ENCODE measurements around the gene ABCG1. TPM values are rescaled to one million over a fixed set of nuclear protein-coding genes. Genes with fewer than 3 reads are reported as not detected.

The ABCG1 gene
- total RNA-seq, 2 experiments from 2014 or later: 9.8 to 11.1 TPM

DNA sequence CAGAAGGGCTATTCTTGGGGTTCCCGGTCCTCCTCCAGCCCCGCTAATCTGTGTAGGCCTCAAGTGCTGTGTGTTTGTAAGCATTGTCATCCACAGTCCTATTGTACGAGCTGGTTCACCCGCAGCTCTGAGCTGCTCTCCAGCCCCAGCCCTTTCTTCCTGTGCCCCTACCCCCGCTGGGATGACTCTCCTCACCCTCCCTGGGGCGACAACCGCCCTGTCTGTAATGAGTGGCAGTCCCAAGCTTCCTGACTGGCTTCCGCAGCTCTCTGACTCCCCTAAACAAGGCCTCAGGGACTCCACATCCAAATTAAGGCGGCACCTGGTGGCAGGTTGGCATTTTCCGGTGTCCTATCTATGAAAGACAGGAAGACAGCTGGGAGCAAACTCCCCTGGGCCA, 50.4 kb downstream of the ABCG1 start:
- H3K4me3 Mint-ChIP-seq: no peak overlapping the region

DNA sequence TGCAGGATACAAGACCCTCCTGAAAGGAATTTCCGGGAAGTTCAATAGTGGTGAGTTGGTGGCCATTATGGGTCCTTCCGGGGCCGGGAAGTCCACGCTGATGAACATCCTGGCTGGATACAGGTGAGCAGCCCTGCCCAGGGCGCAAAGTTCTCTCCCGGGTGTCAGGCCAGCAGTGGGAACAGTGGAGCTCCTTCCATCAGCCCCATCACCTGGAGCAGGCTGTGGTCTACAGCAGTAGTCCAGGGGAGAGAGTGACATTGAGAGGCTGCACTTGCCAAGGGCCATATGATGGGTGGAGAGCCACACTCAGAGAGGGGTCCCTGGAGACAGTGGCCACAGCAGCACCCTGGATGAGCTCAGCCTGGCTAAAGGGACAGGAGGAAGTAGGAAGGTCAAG, 52.1 kb downstream of the ABCG1 start:
- Mint-ChIP-seq H3K27me3 (no peaks in the 10 kb centered on the region), H3K27ac (no peak overlapping the region), H3K36me3 (peaks cover 4% of the 10 kb centered on the region), H3K9me3 (no peaks in the 10 kb centered on the region), H3K4me3 (no peak overlapping the region), H3K4me1 (peaks cover 28% of the 10 kb centered on the region)
- no peak for DNase-seq

More for the DNA sequence above, 50.4 kb downstream of the ABCG1 start:
- Mint-ChIP-seq H3K4me1 (peaks cover 30% of the 10 kb centered on the region), H3K9me3 (no peaks in the 10 kb centered on the region), H3K27ac (peak overlapping the region; percentile 87), H3K36me3 (peaks cover 2% of the 10 kb centered on the region), H3K27me3 (no peaks in the 10 kb centered on the region)
- DNase-seq: no peak

DNA sequence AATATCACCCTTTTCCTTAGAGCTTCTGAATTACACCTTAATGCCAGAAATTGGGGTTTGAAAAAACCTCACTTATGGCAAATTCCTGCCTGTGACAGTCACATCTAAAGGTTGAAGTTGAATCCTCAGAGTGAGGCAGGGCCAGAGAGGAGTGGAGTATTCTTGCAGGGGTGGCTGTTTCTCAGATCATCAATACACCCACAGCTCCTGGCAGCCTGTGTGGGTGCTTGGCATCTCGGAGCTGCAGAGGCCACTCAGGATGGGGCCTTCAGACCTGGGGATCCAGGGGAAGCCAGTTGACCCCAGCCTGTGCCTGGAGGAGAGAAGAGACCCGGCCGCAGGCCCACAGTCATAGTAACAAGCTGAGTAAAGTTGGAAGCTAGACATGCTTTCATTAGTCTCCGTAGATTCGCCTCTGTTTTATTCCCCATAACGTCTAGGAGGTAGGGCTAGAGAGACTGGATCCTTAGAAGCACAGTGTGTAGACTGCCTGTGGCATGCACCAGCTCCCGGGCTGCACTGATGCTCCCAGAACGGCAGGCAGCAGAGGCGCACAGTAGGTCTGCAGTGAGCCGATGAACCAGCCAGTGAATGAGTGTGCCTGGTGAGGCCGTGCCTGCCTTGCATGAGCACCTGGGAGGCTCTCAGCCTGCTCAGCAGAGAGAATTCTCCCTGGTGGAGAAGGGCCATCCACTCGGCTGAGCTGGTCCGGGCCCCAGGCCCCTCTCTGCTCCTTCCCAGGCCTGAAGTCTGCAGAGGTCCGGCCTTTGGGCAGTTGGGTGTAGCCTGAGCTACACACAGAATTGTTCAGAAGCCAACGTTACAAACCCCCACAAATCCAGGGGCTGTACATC, 53.4 kb downstream of the ABCG1 start:
- Mint-ChIP-seq H3K9me3 (no peaks in the 10 kb centered on the region), H3K36me3 (peaks cover 2% of the 10 kb centered on the region), H3K4me1 (peaks cover 18% of the 10 kb centered on the region), H3K4me3 (no peak overlapping the region), H3K27me3 (no peaks in the 10 kb centered on the region), H3K27ac (no peak overlapping the region)
- DNase-seq: no peak

DNA sequence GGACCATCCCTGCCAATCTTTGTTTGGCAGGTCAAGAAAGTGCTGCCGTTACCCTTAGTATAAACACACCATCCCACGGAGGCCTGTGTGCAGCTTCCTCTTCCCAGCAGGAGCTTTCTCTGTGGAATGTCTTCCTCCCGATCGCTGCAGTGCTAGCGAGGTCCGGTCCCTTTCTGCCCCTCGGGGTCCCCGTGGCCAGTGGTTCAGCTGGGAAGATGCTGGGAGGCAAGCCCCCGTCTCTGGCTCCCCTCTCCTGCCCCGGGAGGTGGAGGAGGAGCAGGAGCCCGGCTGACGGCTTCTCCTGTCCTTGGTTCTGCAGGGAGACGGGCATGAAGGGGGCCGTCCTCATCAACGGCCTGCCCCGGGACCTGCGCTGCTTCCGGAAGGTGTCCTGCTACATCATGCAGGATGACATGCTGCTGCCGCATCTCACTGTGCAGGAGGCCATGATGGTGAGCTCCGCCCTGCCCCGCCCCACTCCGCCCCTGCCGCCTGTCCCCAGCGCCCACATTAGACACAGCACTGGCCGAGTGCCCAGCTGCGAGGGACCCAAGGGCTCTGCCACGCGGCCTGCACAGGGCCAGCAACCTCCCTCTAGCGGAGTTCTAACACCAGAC, 54.2 kb downstream of the ABCG1 start:
- Mint-ChIP-seq H3K27me3 (no peaks in the 10 kb centered on the region), H3K36me3 (peaks cover 2% of the 10 kb centered on the region), H3K9me3 (no peaks in the 10 kb centered on the region), H3K4me3 (no peak overlapping the region), H3K4me1 (peaks cover 14% of the 10 kb centered on the region), H3K27ac (no peak overlapping the region)
- no peak for DNase-seq

DNA sequence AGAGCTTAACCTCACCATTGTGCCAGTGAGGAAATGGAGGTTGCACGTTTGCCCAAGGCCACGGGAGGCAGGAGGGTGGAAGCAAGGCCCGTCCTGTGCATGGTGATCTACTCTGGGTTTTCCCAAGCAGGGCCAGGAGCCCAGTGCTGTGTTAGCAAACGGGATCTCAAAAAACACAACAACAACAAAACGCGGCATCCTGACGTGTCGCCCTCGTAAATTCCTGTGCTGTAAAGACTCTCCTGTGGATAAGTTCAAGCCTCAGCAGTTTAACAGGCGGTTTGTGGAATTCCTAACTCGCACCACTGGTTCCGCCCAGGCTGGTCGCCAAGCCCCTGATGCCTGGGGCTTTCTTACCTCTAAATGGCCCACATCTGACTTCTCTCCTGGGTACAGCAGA, 57.1 kb downstream of the ABCG1 start:
- H3K27ac Mint-ChIP-seq: no peak overlapping the region
- H3K27me3 Mint-ChIP-seq: no peaks in the 10 kb centered on the region
- H3K4me3 Mint-ChIP-seq: no peak overlapping the region
- H3K36me3 Mint-ChIP-seq: peaks cover 2% of the 10 kb centered on the region
- no peaks in the 10 kb centered on the region for H3K9me3 Mint-ChIP-seq
- DNase-seq: no peak
- no peaks in the 10 kb centered on the region for H3K4me1 Mint-ChIP-seq

DNA sequence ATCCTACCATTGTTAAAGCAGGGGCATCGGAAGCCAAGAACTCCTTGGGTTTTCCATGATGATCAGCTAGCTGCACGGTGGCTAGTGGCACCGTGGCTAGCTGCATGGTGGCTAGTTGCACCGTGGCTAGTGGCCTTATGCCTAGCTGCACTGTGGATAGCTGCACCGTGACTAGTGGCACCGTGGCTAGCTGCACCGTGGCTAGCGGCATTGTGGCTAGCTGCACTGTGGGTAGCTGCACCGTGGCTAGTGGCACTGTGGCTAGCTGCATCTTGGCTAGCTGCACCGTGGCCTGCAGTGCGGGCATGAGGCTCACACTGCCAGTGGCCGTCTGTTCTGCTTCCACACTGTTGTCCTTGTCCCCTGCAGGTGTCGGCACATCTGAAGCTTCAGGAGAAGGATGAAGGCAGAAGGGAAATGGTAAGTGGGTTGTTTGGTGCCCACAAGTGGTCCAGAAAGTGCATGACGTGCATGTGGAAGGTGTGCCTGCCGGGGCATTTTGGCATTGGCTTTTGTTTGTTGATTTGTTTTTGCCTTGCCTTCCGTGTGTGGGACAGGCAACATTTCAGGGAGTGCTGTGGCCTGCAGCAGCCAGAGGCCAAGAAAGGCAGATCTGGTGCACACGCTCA, 57.7 kb downstream of the ABCG1 start:
- Mint-ChIP-seq H3K27me3 (no peaks in the 10 kb centered on the region), H3K4me3 (no peak overlapping the region), H3K36me3 (peaks cover 2% of the 10 kb centered on the region), H3K9me3 (no peaks in the 10 kb centered on the region), H3K4me1 (no peaks in the 10 kb centered on the region), H3K27ac (no peak overlapping the region)
- DNase-seq: no peak

DNA sequence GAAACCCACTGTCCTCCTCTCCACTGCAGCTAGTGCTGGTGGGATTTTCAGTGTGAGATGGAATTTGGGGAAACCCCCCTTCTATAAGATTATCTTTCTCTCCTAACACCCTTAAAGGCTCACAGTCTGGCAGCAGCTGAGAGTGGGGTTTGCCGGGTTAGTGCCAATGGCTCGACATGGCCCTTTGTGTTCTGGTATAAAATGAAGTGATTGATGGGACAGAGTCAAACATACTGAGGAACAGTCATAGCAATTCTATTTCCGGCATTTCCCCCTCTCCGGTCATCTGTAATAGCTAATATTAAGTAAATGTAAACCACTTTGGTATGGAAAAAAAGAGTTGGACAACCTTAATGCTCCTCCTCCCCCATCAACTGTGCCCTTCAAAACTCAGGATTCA, 58.7 kb downstream of the ABCG1 start:
- H3K9me3 Mint-ChIP-seq: no peaks in the 10 kb centered on the region
- H3K36me3 Mint-ChIP-seq: peaks cover 2% of the 10 kb centered on the region
- H3K27ac Mint-ChIP-seq: no peak overlapping the region
- no peaks in the 10 kb centered on the region for H3K4me1 Mint-ChIP-seq
- no peak for DNase-seq
- H3K27me3 Mint-ChIP-seq: no peaks in the 10 kb centered on the region
- no peak overlapping the region for H3K4me3 Mint-ChIP-seq

DNA sequence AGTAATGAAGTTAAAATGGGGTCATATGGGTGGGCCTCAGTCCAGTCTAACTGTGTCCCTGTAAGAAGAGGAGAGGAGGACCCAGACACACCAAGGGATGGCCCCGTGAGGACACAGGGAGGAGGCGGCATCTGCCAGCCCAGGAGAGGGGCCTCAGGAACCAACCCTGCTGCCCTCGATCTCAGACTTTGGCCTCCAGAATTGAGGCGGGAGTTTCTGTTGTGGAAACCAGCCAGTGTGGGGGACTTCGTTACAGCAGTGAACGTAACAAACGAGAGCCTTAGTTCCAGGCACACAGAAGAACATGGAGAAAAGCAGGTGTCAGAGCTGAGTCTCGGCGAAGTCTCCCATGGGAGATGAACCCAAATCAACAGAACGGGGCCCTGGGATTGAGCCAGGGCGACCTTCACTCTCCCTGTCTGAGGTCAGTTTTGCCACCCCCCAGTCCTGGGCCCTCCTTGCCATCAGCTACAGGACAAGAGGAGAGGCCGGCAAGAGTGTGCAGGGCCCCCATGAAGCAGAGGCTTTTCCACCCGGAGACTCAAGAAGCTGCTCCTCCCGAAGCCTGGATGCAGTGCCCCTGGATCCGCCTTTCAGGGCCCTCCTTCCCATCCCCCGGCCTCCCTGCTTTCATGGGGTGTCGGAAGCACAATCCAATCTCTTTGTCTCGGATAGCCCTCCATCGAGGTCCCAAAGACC, 59.7 kb downstream of the ABCG1 start:
- H3K36me3 Mint-ChIP-seq: peaks cover 2% of the 10 kb centered on the region
- no peaks in the 10 kb centered on the region for H3K4me1 Mint-ChIP-seq

DNA sequence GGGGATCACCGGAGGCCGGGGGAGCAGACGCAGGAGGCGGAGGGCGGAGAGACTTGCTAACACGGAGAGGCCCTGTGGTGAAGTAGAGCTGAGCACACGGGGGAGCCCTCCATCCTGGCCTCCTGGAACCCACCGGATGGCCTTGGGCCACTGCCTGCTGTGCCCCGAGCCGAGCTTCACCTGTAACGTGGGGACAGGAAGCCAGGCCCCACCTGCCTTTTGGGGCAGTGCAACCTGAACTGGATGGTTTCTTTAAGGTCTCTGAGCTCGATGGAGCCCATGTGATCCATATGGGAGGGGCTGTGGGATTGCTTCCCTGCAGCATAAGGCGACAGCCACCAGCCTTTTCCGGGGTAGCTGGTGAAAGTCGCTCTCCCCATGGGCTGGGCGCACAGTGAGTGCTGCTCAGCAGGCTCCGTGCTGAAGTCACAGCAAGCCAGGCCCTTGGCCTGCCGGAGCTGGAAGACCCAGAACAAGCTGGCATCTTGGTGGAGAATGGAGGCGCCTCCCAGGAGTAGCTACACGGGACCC, 60.5 kb downstream of the ABCG1 start:
- DNase-seq: no peak
- peaks cover 2% of the 10 kb centered on the region for H3K36me3 Mint-ChIP-seq
- H3K4me3 Mint-ChIP-seq: no peak overlapping the region
- no peak overlapping the region for H3K27ac Mint-ChIP-seq
- no peaks in the 10 kb centered on the region for H3K4me1 Mint-ChIP-seq
- no peaks in the 10 kb centered on the region for H3K27me3 Mint-ChIP-seq
- no peaks in the 10 kb centered on the region for H3K9me3 Mint-ChIP-seq

More for the DNA sequence above, 59.7 kb downstream of the ABCG1 start:
- H3K27me3 Mint-ChIP-seq: no peaks in the 10 kb centered on the region
- H3K9me3 Mint-ChIP-seq: no peaks in the 10 kb centered on the region
- H3K4me3 Mint-ChIP-seq: no peak overlapping the region
- H3K27ac Mint-ChIP-seq: no peak overlapping the region
- DNase-seq: no peak

DNA sequence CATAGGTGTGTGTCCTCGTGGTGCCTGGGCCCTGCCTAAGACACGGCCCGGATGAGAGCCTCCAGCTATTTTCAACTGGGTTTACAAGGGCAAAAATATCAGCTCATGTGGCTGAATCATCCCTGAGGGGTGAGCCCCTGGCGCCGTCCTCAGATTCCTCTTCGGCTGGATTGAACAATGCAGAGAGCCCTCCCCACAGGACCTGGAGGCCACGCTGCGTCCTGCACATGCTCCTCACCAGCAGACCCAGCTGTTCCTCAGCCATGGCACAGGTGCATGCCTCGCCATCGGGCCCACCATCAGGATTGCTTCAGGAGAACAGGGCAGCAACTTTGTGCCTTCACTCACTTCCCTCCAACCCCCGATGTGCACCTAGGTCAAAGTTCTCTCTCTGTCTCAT, 60.9 kb downstream of the ABCG1 start:
- Mint-ChIP-seq H3K4me3 (no peak overlapping the region), H3K4me1 (no peaks in the 10 kb centered on the region), H3K27me3 (no peaks in the 10 kb centered on the region), H3K36me3 (peaks cover 2% of the 10 kb centered on the region), H3K27ac (no peak overlapping the region), H3K9me3 (no peaks in the 10 kb centered on the region)
- DNase-seq: no peak

DNA sequence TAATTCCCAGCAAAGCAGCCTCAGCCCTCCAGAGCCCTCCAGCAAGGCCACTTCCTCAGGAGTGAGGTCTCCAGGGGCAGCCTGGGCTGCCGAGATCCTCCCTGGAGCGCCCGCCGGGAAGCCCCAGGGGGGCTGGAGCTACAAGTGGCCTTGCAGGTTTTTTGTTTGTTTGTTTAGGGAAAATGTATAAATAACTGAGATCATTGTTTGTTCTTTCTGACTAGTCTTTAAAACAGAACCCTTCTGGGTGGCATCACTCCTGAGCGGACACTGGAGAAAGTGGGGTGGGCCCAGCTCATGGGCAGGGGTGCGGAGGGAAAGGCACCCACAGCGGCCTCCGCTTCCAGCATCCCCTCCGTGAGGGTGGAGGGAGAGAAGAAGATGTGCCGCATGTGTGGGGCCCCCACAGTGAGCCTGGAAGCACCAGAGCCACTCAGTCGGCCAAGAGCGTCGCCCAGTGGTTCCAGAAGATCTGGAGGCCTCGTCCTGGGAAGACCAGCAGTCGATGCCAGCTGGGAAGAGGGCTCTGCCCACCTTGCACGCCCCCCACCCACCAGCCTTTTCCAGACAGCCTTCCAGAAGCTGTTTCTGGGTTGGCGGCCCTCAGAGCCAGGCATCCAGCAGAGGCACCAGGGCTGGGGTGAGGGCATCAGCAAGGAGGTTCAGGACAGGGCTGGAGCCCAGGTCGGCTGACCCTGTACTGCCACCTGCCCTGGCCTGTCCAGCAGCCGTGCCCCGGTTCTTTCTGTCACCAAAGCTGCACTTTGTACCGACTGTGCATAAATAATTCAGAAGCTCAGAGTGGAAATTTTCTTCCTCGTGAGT, 61.6 kb downstream of the ABCG1 start:
- no peaks in the 10 kb centered on the region for H3K9me3 Mint-ChIP-seq
- no peak overlapping the region for H3K4me3 Mint-ChIP-seq
- no peak for DNase-seq
- peaks cover 2% of the 10 kb centered on the region for H3K4me1 Mint-ChIP-seq
- no peak overlapping the region for H3K27ac Mint-ChIP-seq
- no peaks in the 10 kb centered on the region for H3K36me3 Mint-ChIP-seq
- H3K27me3 Mint-ChIP-seq: no peaks in the 10 kb centered on the region

DNA sequence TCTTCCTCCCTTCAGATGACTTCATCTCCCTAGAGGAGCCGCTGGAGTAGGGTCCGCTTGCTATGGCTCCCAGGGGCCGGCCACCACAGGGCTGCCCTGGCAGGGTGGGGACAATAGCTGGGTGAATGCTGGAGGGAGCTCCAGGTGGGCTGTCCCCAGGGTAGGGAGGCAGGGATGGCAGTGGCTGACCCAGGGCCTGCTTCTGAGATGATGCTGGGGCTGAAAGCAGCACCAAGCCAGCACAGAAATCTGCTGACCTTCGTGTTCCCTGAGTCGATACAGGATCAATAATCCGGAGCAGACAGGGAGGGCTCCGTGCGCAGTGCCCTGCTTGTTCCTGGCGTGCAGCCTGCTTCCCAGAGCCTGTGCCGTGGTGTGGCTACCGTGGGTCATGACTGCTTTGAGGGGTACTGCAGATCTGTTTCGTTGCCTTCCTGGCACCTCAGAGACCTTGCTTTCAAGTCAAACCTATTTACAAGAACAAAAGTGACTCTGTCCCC, 62.3 kb downstream of the ABCG1 start:
- DNase-seq: no peak
- H3K9me3 Mint-ChIP-seq: no peaks in the 10 kb centered on the region
- no peaks in the 10 kb centered on the region for H3K36me3 Mint-ChIP-seq
- no peak overlapping the region for H3K27ac Mint-ChIP-seq
- H3K27me3 Mint-ChIP-seq: no peaks in the 10 kb centered on the region
- H3K4me3 Mint-ChIP-seq: no peak overlapping the region
- peaks cover 7% of the 10 kb centered on the region for H3K4me1 Mint-ChIP-seq

DNA sequence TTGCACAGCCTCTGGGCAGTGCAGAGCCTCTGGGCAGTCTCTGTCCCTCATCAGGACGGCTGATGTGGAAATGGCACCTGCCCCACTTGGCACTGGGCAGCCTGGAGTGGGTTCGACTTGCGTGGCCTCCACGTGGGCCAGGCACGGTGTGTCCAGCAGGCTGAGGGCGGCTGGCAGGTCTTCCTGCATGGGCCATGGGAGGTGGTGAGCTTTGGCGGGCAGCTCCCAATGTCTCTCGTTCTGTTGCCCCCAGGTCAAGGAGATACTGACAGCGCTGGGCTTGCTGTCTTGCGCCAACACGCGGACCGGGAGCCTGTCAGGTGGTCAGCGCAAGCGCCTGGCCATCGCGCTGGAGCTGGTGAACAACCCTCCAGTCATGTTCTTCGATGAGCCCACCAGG, 63.1 kb downstream of the ABCG1 start:
- H3K4me3 Mint-ChIP-seq: no peak overlapping the region
- H3K4me1 Mint-ChIP-seq: peaks cover 8% of the 10 kb centered on the region
- no peak overlapping the region for H3K27ac Mint-ChIP-seq
- no peaks in the 10 kb centered on the region for H3K27me3 Mint-ChIP-seq
- H3K9me3 Mint-ChIP-seq: no peaks in the 10 kb centered on the region
- DNase-seq: no peak
- no peaks in the 10 kb centered on the region for H3K36me3 Mint-ChIP-seq

DNA sequence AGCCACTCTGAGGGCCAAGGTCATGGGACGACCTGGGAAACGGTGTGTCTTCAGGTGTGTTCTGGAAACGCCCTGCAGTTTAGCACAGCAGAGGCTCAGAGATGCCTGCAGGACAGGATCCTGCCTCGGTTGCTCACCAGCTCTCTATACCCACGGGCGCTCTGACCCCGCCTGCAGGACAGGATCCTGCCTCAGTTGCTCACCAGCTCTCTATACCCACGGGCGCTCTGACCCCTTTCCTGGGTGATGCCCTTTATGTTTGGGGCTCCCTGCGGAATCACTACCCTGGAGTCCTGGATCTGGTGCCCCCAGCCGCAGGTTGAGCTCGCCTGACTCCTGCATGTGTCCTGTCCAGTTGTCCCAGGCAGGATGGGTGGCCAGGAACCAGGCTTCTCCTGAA, 63.8 kb downstream of the ABCG1 start:
- H3K27ac Mint-ChIP-seq: no peak overlapping the region
- H3K9me3 Mint-ChIP-seq: no peaks in the 10 kb centered on the region
- H3K4me3 Mint-ChIP-seq: no peak overlapping the region
- H3K4me1 Mint-ChIP-seq: peaks cover 8% of the 10 kb centered on the region
- no peaks in the 10 kb centered on the region for H3K27me3 Mint-ChIP-seq
- no peaks in the 10 kb centered on the region for H3K36me3 Mint-ChIP-seq
- no peak for DNase-seq
